Panc1 (cell line): ENCODE measurements around the gene BMP7.

ENCODE experiments used
- CTCF ChIP-seq: fragments of 450-650 bp; IDR thresholded peaks from 2 replicates; pipeline ENCODE4 v1.5.1; 2017; ENCODE audit warnings: mild to moderate bottlenecking
- POLR2AphosphoS5 ChIP-seq: IDR thresholded peaks from 2 replicates; pipeline ENCODE4 v1.6.1; 2012; ENCODE audit warnings: mild to moderate bottlenecking, low read depth, low read length, moderate library complexity
- SIN3A ChIP-seq: IDR thresholded peaks from 2 replicates; pipeline ENCODE4 v1.6.1; 2012; ENCODE audit warnings: low read depth, mild to moderate bottlenecking, low read length, moderate library complexity, borderline replicate concordance; ENCODE audit not compliant: insufficient read depth
- TCF7L2 ChIP-seq: IDR thresholded peaks from 2 replicates; pipeline ENCODE4 v1.6.1; 2011; ENCODE audit warnings: mild to moderate bottlenecking, low read depth, low read length, inconsistent platforms

GRCh38 chr20:57244221-57244585 lies 22.2 kb downstream of the BMP7 start:
- TF ChIP-seq CTCF, result no peak
- no peak for TF ChIP-seq POLR2AphosphoS5
- no peak for TF ChIP-seq TCF7L2
- no peak for TF ChIP-seq SIN3A
